Medulla oblongata (tissue), 1 donor: ENCODE measurements around the gene IGF1.
A peak's percentile ranks its signal among the peaks of the same experiment; 100 is the strongest.

ENCODE experiments used
- DNase-seq: peaks from one replicate; pipeline ENCODE4 v3.0.0-alpha.2; 2015; ENCODE audit errors: extremely low spot score

Gene IGF1

GRCh38 chr12:102480406-102480805 lies at the start of gene IGF1:
Gene IGF1 (minus strand): TSS chr12:102480563. CDS start chr12:102480381, 182 bp downstream.
- peak; percentile 48 for DNase-seq

DNA sequence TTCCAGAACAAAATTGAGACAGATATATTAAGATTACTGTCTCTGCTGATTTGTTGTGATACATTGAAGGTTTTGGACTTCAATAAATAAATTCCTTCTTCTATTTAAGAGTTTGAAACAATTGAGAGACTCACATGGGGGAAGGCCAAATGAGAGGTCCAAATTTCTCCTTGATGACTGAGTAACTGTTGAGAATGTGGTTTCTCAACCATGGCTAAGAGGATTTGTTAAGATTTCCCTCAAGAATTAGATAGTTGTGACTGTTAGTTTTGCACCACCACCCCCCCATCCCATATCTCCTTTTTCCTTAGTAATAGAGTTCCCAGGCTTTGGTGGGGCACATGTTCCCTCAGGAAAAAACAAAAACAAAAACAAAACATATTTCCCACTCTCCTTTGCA lies 47.7 kb upstream of the IGF1 start:
- no peak for DNase-seq

GRCh38 chr12:102527171-102527720 lies 46.9 kb upstream of the IGF1 start:
- no peak for DNase-seq

GRCh38 chr12:102526656-102527055 lies 46.3 kb upstream of the IGF1 start:
- no peak for DNase-seq

- no peak for DNase-seq
Observed at GRCh38 chr12:102522768-102523167, 42.4 kb upstream of the IGF1 start.

DNA sequence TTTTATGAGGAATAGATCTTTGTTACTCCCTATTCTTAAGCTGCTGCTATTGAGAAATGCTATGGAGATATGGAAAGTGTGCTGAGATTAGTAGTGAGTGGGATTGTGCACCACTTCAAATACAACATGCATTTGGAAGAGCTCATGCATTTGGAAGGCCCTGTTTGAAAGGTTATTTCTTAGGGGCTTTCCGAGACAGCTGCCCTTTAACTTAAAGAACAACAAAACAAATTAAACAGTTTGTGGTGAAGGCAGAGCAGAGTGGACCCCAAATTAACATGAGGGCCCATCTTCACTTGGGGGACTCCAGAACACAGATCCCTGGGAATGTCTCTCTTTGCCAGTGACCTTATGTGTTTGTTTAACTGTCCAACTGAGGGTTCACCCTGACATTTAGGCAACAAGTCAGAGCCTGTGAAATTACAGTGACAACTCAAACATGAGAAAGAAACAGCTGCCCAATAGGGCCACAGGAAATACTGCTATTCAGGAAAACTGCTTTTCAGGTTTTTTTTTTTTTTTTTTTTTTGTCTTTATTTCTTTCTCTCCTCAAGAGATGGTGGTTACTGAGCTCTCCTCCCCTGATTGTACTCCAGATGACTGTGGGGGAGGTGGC lies 41.4 kb upstream of the IGF1 start:
- no peak for DNase-seq

DNA sequence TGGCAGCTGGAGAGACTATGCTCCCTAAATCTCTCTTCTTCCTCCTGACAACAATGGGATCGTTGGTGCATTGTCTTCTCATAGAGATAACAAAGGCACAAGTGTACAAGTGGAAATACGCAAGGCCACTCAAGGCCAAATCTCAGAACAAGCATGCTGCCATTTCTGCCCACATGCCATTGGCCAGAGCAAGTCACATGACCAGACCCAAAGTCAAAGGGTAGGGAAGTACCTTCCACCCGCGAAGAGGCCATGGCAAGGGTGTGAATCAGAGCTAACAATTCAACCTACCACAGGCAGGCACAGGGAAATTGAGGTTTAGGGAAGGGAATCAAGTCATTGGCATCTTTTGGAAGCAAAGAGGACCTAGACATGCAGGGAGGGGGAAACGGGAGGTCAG lies 38.5 kb upstream of the IGF1 start:
- DNase-seq = no peak

- DNase-seq = no peak
Observed at GRCh38 chr12:102514696-102515095, 34.3 kb upstream of the IGF1 start.

GRCh38 chr12:102513739-102514138 lies 33.4 kb upstream of the IGF1 start:
- no peak for DNase-seq

GRCh38 chr12:102513272-102513671 lies 32.9 kb upstream of the IGF1 start:
- DNase-seq = no peak

- DNase-seq = peak; percentile 10
Observed at GRCh38 chr12:102512523-102512922, 32.2 kb upstream of the IGF1 start.

GRCh38 chr12:102511575-102511974 lies 31.2 kb upstream of the IGF1 start:
- DNase-seq = no peak

DNA sequence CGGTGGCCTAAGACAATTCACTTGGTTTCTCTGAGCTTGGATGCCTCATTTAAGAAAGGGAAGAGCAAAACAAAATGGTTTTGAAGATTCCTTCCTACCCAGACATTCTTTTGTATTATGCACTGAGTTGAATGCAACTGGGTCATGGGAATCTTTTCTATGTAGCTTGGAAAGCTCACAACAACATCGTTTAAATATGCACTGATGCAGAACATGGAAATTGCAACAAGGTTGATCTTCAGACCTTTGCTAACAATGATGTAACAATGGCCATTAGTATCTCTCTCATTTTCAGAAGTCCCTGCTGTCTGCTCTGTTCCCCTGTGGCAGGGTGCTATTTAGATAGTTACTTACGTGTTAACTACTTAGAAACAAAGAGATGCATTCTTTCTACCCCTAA lies 30.1 kb upstream of the IGF1 start:
- DNase-seq = no peak

DNA sequence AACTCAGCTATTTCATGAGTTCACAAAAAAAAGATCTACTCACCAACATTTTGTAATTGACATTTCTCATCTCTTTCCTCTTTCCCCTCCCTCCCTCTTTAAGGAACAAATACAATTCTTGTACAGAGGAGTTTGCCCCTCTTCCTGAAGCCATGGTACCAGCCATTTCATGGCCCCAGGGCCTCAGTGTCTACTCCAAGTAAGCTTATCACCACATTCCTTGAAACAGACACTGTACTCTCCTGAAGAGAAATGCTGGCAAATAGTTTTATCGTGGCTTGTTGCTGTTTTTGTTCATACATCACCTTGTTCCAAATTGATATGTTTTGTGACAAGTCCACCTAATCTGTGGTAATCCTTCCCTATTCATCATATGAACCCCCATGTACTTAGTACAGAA lies 29.7 kb upstream of the IGF1 start:
- no peak for DNase-seq

DNA sequence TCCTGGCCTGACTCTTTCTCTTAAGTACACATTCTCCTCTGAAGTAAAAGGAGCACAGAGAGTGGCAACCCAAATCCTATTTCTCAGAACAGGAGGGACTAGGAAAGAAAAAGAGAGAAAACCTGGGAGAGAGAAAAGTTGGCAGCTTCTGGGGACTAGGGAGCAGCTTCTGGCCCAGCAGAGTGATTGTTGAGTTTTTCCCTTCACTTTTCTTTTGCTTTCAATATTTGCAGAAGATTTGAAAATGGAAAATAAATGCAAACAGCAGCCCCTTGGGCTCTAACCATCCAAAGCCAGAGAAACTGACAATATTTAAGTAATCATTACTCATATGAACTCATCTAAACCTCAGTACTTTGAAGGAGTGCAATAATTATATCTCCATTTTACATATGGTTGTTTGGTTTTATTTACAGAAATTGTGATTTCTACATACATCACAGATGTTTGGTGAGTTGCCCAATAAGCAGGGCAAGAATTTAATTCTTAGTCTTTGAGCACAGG lies 28.8 kb upstream of the IGF1 start:
- DNase-seq = no peak

DNA sequence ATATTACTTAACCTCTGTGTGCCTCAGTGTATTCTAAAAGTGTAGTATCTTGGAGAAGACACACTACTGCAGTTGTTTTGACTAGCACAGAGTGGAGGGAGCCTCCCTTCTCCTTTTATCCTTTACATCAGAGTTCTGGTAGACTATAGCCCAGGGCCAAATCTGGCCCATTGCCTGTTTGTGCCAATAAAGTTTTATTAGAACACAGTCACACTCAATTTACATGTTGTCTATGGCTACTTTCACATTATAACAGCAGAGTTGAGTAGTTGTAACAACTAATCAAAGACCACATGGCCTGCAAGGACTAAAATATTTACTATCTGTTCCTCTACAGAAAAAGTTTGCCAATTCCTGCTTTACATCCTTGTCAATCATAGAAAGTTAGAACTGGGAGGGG lies 27.7 kb upstream of the IGF1 start:
- no peak for DNase-seq

- DNase-seq = no peak
Observed at GRCh38 chr12:102507301-102507700, 26.9 kb upstream of the IGF1 start.

- DNase-seq = no peak
Observed at GRCh38 chr12:102504871-102505270, 24.5 kb upstream of the IGF1 start.

DNA sequence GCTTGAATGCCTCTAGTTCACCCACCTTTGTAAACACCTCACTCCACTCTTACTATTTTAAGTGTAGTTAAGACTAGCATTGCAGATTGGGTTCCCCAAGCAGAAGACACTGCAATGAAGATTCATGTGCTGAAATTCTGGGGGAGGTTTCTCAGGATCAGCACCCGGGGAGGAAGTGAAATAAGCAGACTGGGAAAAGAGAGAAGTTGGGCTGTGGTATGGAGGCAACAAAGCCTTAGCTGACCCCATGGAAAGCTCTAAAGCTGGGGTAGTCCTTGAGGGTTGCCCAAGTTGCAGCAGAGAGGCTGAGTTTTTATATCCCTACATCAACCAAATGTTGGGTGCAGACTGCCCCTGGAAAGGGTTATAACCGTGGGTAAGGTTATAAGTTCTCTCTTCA lies 23.9 kb upstream of the IGF1 start:
- DNase-seq = peak; percentile 66

- no peak for DNase-seq
Observed at GRCh38 chr12:102503831-102504230, 23.5 kb upstream of the IGF1 start.

GRCh38 chr12:102503056-102503681 lies 22.8 kb upstream of the IGF1 start:
- DNase-seq = peak; percentile 58

DNA sequence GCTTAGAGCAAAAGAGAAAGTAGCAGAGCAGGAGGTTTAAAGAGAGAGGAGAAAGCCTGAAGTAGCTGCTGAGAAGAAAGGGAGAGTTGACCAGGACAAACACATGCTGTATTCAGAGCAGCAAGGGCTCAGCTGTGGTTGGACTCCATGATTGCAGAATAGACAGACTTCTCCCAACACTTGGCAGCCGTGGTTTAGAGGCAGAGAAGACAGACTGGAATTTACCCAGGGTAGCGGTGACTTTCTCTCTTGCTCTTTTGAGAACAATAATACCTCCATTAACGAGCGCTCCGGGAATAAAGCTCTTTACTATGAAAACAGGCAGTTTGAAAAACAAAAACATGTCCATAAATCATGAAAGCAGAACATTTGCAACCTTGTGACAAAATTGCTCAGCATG lies 21.4 kb upstream of the IGF1 start:
- DNase-seq = no peak

DNA sequence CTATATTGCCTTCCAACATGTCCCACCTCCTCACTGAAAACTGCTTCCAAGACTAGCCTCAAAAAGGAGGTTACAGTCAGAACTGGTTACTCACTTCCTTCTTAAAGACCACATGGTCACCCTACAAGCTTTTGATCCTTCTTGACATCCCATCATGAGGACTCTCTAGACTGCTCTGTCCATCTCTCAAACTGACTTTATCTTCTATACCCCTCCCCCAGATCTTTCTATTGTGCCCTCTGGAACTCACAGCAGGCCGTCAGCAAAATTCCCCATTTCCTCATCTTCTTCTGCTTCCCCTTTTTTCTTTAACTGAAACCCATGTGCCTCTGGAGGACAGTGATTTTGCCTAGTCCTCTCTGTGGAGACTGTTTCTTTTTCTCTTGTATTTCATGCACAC lies 18.1 kb upstream of the IGF1 start:
- peak; percentile 78 for DNase-seq
